Measurements from ENCODE around the gene RBM7.

DNA sequence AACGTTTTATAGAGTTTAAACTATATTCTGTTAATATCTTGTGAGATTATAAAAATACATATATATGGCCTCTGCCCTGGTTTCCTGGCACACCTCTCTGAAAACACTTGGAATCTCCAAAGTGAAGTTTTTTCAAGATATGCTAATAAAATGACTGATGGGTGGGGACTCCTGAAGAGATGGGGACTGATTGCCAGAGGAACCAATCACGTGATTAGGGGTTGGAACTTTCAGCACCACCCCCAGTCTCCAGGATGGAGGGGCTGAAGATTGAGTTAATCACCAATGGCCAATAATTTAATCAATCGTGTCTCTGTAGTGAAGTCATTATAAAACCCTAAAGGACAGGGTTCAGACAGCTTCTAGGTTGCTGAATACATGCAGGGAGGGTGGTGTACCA, 37.5 kb upstream of the RBM7 start:
- TF ChIP-seq EGR1 (IDR thresholded peaks at IDR 0.05; ENCODE audit: low read depth in 2 of 2) = no peak
- TF ChIP-seq YY1 (IDR thresholded peaks at IDR 0.05) = no peak

All from liver (tissue), 2 donors.